NCI-H1092 (cell line): ENCODE data around the gene OSCP1.
A peak's percentile ranks its signal among the peaks of the same experiment; 100 is the strongest.

ENCODE experiments used
- DNase-seq: peaks from one replicate; lab custom pipeline; 2025; lab: John Stamatoyannopoulos, UW

OSCP1 gene

DNA sequence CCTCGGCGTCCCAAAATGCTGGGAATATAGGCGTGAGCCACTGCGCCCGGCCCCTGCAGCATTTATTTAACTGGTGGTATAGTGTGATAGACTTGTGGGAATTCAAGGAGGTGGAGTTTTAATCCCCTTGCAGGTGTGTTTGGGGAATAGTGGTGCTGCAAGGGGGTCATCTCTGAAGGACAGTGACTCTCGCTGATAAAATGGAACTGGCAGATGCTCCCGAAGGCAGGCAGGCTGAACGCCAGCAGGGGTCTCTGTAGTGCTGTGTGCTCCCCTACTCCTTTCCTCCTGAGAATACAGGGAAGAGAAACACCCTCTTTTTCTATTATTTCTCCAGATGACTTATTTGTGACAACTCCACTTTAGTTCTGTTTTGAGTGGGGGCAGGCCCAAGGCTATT, 4.0 kb downstream of the OSCP1 start:
- DNase-seq = no peak

- DNase-seq = no peak
Observed at GRCh38 chr1:36443297-36443696, 7.0 kb downstream of the OSCP1 start.

DNA sequence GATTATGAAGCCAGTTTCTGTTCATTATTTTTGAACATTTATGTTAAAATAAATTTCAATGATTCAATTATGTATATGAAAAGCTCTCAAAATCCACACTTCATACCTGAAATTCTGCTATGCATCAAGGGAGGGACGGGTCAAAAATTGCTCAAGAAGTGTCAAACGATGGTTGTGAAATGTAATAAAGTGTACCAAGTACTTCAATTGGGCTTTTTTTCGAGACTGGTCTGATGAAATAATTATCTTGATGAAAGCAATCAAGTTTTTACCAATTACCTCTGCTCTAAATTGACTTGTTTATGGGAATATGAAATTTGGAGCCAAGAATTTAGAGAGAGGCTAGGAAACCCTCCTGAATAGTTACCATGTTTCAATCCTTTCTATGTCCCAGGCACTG, 7.9 kb downstream of the OSCP1 start:
- no peak for DNase-seq

GRCh38 chr1:36440646-36441045, 9.6 kb downstream of the OSCP1 start:
- no peak for DNase-seq

GRCh38 chr1:36440044-36440443, 10.2 kb downstream of the OSCP1 start:
- no peak for DNase-seq

DNA sequence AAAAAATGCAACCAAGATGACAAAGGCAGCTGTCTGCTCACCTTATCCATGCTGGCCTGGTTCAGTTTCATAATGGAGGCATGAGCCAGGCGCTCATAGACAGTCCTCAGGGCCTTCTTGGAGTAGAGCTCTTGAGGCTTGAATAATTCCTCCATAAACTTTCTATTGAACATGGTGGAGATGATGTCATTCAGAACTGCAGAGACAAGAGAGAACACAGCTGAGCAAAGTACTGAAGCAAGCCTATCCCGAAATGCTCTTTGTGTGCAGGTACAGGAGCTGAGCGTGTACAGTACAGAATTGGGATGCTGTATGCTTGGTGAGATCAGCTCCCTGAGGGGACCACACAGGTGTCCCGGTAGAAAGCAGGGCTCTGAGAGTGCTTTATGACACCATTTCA, 11.5 kb downstream of the OSCP1 start:
- DNase-seq = no peak

DNA sequence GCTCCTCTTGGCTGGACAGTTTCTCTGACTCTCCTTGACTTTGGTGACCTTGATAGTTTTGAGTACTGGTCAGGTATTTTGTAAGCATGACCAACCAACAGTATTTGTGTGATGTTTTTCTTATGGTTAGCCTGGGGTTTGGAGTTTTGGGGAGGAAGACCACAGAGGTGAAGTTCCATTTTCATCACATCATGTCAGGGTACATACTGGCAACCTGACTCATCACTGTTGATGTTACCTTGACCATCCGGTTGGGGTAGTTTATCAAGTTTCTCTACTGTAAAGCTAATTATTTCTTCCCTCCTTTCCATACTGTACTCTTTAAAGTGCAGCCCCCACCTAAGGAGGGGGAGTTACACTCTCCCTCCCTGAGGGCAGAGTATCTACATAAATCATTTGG, 13.4 kb downstream of the OSCP1 start:
- DNase-seq = no peak

GRCh38 chr1:36433102-36433501, 17.1 kb downstream of the OSCP1 start:
- no peak for DNase-seq

DNA sequence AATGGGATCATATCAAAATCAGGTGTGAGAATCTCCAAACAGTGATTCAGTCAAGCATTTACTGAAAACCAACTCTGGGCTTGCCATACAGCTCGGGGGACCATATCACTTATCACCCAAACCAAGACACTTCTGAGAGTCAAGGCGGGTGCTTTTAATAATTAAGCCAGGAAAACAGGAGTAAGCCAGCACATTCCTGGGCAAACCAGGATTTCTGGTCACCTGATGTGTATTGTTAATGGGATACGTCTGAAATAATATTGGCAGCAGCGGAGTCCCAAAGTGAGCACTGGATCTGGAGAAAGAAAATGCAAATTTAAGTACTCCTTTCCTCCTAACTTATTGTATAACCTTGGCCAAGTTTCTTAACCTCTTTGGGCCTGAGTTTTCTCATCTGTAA, 17.6 kb downstream of the OSCP1 start:
- DNase-seq = no peak

GRCh38 chr1:36425791-36426190, 24.5 kb downstream of the OSCP1 start:
- DNase-seq = no peak

DNA sequence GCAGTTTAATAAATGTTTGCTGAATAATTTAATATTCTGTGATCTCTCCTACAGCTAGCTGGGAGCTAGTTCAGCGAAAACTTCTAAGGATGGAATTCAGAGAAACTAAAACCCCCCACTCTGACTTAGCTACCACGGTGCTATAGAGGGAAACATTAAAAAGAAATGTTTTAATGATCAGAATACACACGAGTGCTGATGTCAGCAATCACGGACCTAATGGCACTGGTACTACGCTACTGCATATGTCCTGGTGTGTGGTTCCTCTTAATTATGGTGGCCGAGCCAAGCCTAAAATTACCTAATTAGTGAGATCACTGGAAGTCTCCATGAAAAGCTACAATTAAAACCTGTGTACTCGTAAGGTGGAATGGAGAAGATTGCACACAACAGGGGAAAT, 28.6 kb downstream of the OSCP1 start:
- DNase-seq = no peak

- DNase-seq = peak; percentile 68
Observed at GRCh38 chr1:36420836-36421317, 29.4 kb downstream of the OSCP1 start.

GRCh38 chr1:36420409-36420808, 29.8 kb downstream of the OSCP1 start:
- no peak for DNase-seq

GRCh38 chr1:36419569-36419968, 30.7 kb downstream of the OSCP1 start:
- DNase-seq = no peak

GRCh38 chr1:36419140-36419539, 31.1 kb downstream of the OSCP1 start:
- DNase-seq = no peak

DNA sequence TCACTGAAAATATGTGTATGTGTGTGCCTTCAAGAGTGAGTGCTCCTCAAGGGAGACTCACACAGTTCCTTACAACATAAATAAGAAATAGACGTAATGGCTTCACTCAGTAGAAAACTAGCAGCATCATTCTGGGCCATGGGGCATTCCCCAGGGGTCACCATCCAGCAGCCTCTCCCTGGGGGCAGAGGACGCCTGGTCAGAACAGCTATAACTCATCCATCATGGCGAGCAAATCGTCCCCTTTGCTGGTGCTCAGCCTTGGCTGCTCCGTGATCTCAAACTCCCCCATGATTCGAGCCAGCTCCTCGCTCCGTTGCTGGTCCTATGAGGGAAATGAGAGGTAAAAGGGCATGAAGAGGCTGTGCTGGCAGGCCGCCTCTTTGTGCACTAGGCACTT, 32.3 kb downstream of the OSCP1 start:
- DNase-seq = no peak

GRCh38 chr1:36415661-36416326, 34.5 kb downstream of the OSCP1 start:
- DNase-seq = no peak

DNA sequence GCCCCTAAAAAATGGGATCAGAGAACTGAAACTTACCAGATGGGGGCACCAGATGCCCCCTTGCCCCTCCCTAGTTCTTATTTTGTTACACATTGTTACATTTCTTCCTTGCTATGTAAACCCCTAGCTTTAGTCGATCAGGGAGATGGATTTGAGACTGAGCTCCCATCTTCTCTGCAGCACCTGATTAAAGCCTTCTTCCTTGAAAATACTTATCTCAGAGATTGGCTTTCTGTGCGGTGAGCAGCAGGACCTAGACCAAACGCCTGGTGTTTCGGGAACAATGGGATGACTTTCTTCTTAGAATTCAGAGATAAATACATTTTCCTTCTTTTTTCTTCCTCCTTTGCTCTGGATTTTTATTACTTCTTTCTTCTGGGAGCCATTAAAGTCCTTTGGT, 35.9 kb downstream of the OSCP1 start:
- DNase-seq = no peak

DNA sequence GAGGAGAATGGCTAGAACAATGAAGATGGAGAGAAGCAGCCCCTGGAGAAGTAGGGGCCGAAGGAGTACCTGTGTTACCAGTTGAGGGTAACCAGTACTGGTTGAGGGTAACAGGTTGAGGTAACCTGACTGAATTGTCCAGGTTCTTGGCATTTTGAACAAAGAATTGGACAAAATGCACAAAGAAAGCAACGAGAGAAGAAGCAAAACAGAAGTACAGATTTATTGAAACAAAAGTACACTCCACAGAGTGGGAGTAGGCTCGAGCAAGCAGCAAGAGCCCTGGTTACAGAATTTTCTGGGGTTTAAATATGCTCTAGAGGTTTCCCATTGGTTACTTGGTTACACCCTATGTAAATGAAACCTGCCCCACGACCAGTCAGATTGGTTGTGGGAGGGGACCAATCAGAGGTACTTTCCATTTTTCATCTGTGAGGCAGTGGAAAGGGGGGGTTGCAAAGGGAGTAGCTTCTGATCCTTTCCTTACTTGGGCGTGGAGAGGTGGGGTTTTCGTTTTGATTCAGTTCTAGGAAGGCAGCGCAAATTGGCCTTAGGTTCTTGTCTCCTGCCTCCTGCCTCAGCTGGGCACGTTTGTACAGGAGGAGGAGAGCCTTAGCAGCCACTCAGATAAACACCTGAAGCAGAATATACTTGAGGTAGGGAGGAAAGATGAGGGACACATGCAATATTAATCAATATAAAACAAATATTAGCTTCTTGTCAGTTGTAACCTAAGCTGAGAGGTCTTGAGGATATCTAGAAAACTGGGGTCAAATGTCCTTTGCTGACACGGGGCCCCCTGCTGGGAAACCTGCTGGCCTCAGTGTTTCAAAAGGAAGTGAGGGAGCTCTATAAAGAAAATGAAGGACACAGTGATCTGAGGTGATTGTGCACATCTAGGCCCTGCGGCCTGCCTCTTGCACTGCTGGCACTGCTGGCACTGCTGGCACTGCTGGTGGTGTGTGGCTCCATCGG, 38.3 kb downstream of the OSCP1 start:
- DNase-seq = peak; percentile 31

GRCh38 chr1:36408479-36408878, 41.8 kb downstream of the OSCP1 start:
- no peak for DNase-seq

GRCh38 chr1:36406440-36406839, 43.8 kb downstream of the OSCP1 start:
- no peak for DNase-seq

DNA sequence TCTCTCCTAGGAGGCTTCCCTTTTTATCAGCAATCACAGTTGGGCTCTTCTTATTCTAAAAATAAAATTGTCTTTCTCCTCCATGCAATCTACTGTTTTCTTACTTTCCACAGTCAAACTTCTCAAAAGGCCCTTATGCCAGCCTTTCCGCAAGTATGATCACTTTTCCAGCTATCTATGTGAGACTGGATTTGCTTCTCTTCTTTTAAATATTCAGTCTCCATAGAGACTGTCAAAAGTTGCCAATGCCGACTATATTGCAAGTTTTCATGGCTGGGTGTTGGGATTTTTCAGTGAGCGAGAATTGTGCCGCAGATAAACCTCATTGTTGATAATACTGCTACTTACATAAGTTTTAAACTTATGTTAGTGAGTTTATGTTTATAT, 47.8 kb downstream of the OSCP1 start:
- no peak for DNase-seq
